GM11168 (cell line): ENCODE results near the gene SYVN1.

ENCODE experiments used
- in situ Hi-C: fragments of 300-500 bp; cut with MboI; formaldehyde crosslinking; loops from one replicate; pipeline ENCODE4 v1.12.0; 2022; ENCODE audit warnings: low sequenced_read_pairs; ENCODE audit not compliant: unreplicated experiment

The SYVN1 gene

GRCh38 chr11:65095974-65096806 lies 38.1 kb downstream of the SYVN1 start, which contains the start of gene VPS51:
TSS of gene VPS51 (plus strand) at chr11:65096214. CDS start at chr11:65096251, 37 bp downstream.
- in situ Hi-C loops: no loop called here

DNA sequence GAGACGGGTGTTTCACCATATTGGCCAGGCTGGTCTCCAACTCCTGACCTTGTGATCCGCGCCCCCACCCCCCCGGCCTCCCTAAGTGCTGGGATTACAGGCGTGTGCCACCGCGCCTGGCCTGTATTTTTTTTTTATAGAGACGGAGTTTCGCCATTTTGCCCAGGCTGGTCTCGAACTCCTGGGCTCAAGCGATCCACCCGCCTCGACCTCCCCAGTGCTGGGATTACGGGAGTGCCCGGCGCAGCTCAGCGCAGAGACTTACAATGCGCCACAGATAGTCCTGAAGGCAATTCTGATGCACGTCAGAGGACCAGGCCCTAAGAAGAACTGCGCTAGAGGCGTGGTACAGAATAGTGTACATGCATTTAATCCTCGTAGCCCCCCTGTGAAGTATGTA lies 38.9 kb downstream of the SYVN1 start:
- in situ Hi-C loops: no loop called here

GRCh38 chr11:65090628-65091027 lies 43.7 kb downstream of the SYVN1 start:
- in situ Hi-C loops: no loop called here

GRCh38 chr11:65089621-65090020 lies 44.7 kb downstream of the SYVN1 start:
- in situ Hi-C loops: no loop called here

GRCh38 chr11:65087827-65088226 lies 46.5 kb downstream of the SYVN1 start:
- in situ Hi-C loops: no loop called here

GRCh38 chr11:65087216-65087615 lies 47.1 kb downstream of the SYVN1 start:
- in situ Hi-C loops: no loop called here

GRCh38 chr11:65086809-65087208 lies 47.5 kb downstream of the SYVN1 start:
- in situ Hi-C loops: no loop called here

DNA sequence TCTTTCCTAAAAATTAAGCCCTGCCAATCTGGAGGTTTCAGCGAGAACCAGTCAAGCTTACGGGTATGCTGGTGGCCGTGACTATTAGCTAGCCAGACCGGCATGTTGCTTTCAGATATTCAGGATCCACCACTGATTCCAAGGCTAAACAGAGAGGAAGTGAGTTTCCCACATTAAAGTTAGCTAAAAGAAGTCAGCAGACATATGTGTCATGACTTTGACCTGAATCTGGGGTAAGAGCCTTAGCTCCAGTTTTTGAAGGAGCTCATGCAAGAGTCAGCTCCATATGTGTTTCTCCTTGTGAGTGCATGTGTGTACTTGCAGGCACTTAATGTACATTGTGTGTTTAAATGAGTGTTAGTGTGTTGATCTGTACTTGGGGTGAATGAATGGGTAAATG lies 48.9 kb downstream of the SYVN1 start:
- in situ Hi-C loops: no loop called here

DNA sequence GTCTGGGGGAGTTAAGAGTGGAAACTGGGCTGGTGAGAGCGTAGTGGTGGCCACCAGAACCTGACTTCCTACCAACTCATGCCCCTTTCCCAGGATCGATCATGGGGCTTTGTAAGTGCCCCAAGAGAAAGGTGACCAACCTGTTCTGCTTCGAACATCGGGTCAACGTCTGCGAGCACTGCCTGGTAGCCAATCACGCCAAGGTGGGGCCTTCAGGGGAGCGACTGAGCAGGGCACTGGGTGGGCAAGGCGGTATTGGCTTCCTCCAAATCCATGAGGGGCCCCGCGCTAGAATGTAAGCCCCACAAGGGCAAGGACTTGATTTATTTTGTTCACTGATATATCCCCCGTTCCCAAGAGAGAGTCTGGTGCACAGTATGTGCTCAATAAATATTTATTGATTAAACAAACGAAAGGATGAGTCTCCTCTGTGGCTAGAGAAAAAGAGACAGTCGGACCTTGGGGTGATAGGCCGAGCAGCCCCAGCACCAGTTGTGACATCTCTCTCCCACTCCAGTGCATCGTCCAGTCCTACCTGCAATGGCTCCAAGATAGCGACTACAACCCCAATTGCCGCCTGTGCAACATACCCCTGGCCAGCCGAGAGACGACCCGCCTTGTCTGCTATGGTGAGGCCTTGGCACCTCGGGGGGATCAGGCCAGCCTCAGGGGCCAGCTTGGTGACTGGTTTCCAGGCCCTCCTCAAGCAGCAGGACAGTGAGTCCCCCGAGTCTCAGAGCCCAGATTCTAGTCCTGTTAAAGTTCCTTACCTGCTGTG lies 49.5 kb downstream of the SYVN1 start:
- in situ Hi-C loops: no loop called here

- in situ Hi-C loops: no loop called here
Measured at GRCh38 chr11:65083834-65084597, 50.3 kb downstream of the SYVN1 start, which contains the start of the genes CDCA5 and ZFPL1. TSS of gene CDCA5 (minus strand) at chr11:65084040. CDS start at chr11:65083978, 62 bp downstream. TSS of gene ZFPL1 (plus strand) at chr11:65084222. CDS start at chr11:65084699, 477 bp downstream.

DNA sequence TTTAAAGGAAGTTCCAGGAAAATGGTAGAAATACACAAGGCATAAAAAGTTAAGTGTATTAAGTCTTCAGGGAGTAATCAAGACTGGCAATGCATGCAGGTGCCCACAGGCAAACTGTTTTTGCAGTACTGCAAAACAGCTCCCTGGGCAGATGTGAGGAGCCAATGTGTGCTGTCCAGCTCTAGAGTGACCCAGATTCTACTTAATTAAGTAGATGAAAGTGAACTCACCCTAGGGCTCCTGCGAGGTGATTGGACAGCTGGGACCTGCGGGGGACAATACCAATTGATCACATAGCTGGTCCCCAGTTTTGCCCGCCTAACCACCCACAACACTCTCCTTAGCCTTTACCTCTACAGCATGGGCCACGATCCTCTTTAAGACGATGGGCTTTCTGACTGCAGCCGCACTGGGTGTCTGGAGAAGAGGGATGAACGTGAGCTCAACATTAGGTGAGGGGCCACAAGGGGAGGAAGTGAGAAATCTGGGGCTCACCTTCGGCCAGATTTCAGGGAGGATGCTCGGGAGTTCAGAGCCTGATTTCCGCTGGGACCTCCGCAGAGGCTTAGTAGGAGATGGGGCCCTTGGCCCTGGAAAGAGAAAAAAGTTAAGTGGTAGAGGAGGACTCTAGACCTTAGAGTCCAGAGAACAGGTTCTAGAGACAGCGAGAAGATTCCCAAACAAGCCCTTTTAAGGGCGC lies 51.0 kb downstream of the SYVN1 start:
- in situ Hi-C loops: no loop called here

- in situ Hi-C loops: no loop called here
Measured at GRCh38 chr11:65078786-65079342, 55.5 kb downstream of the SYVN1 start.

- in situ Hi-C loops: no loop called here
Measured at GRCh38 chr11:65078151-65078550, 56.2 kb downstream of the SYVN1 start.

DNA sequence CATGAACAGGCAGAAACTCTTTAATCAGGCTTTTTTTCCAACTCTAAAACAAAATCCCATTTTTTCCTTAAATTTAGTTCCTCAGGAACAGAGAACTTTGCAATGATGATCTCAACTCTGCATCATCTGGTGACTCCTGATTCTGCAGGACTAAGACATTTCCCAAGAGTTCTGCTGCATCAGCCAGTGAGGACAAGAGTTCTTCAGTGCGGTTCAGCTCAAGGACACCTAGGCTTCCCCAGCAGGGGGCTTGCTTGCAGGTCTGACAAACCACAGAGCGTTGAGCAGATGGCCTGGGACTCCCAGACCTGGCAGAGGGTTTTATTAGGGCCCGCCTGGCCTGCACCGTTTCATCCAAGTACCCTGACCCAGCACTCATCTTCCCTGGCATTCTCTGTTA lies 56.9 kb downstream of the SYVN1 start:
- in situ Hi-C loops: no loop called here
